WTC11 (cell line): Measurements from ENCODE around the gene MAPT. TPM values are rescaled to one million over a fixed set of nuclear protein-coding genes. Genes with fewer than 3 reads are reported as not detected.

Experiments used
- ATAC-seq: fragments of 200-7000 bp; cut with Tn5 transposase; 2 replicates; pipeline ENCODE4 v1.10.0; 2021; ENCODE audit warnings: mild to moderate bottlenecking, moderate library complexity
- CTCF ChIA-PET: fragments of 300-600 bp; sonication (Branson Sonifier 250); formaldehyde crosslinking; loops from one replicate; lab custom pipeline; 2021; ENCODE audit warnings: antibody characterized with exemption; lab: Charles Lee
- POLR2A ChIA-PET: fragments of 350-600 bp; sonication (Branson Sonifier 250); formaldehyde crosslinking; loops from one replicate; lab custom pipeline; 2021; ENCODE audit warnings: antibody characterized with exemption; lab: Charles Lee
- DNase-seq: peaks from one replicate; pipeline ENCODE4 v3.0.0; 2021; ENCODE audit warnings: low spot score
- H3K27ac Mint-ChIP-seq: 2 replicates; pipeline ENCODE4 v1.8.0; 2021; ENCODE audit warnings: mixed read lengths
- H3K27me3 Mint-ChIP-seq: 2 replicates; pipeline ENCODE4 v1.8.0; 2021; ENCODE audit warnings: low read depth, mild to moderate bottlenecking, moderate library complexity, mixed read lengths
- H3K36me3 Mint-ChIP-seq: 2 replicates; pipeline ENCODE4 v1.8.0; 2021; ENCODE audit warnings: mixed read lengths
- H3K4me1 Mint-ChIP-seq: 2 replicates; pipeline ENCODE4 v1.8.0; 2022; ENCODE audit warnings: mixed read lengths
- H3K4me3 Mint-ChIP-seq: 2 replicates; pipeline ENCODE4 v1.8.0; 2021; ENCODE audit warnings: mild to moderate bottlenecking, moderate library complexity, mixed read lengths
- H3K9me3 Mint-ChIP-seq: 2 replicates; pipeline ENCODE4 v1.8.0; 2021; ENCODE audit warnings: mixed read lengths
- CREB1 ChIP-seq: sonication (generic); formaldehyde crosslinking; IDR thresholded peaks from 2 replicates; pipeline ENCODE4 v1.8.0; 2023; ENCODE audit warnings: mild to moderate bottlenecking, missing genetic modification reagents
- CREM ChIP-seq: sonication (generic); formaldehyde crosslinking; IDR thresholded peaks from 2 replicates; pipeline ENCODE4 v1.8.1; 2022; ENCODE audit warnings: mild to moderate bottlenecking, missing genetic modification reagents, moderate library complexity
- FOXP1 ChIP-seq: sonication (generic); formaldehyde crosslinking; IDR thresholded peaks from 2 replicates; pipeline ENCODE4 v1.8.0; 2022; ENCODE audit warnings: missing genetic modification reagents, mild to moderate bottlenecking, moderate library complexity, borderline replicate concordance
- GABPB1 ChIP-seq: sonication (generic); formaldehyde crosslinking; IDR thresholded peaks from 2 replicates; pipeline ENCODE4 v1.8.1; 2023; ENCODE audit warnings: mild to moderate bottlenecking, missing genetic modification reagents
- GTF2I ChIP-seq: fragments of 250-450 bp; sonication (Bioruptor Pico); conservative IDR thresholded peaks from 2 replicates; pipeline ENCODE4 v1.4.0; 2021; ENCODE audit warnings: mild to moderate bottlenecking
- KAT7 ChIP-seq: sonication (generic); formaldehyde crosslinking; IDR thresholded peaks from 2 replicates; pipeline ENCODE4 v1.8.1; 2023; ENCODE audit warnings: missing genetic modification reagents, mild to moderate bottlenecking, borderline replicate concordance
- SMAD4 ChIP-seq: sonication (generic); formaldehyde crosslinking; IDR thresholded peaks from 2 replicates; pipeline ENCODE4 v1.8.0; 2022; ENCODE audit warnings: mild to moderate bottlenecking, missing genetic modification reagents
- TEAD4 ChIP-seq: sonication (generic); formaldehyde crosslinking; IDR thresholded peaks from 2 replicates; pipeline ENCODE4 v1.8.0; 2022; ENCODE audit warnings: mild to moderate bottlenecking, missing genetic modification reagents
- ZBTB21 ChIP-seq: sonication (generic); formaldehyde crosslinking; IDR thresholded peaks from 2 replicates; pipeline ENCODE4 v1.8.1; 2023; ENCODE audit warnings: mild to moderate bottlenecking, missing genetic modification reagents, borderline replicate concordance
- ZNF121 ChIP-seq: sonication (generic); formaldehyde crosslinking; IDR thresholded peaks from 2 replicates; pipeline ENCODE4 v1.8.0; 2023; ENCODE audit warnings: missing genetic modification reagents
- ZNF263 ChIP-seq: sonication (generic); formaldehyde crosslinking; IDR thresholded peaks from 2 replicates; pipeline ENCODE4 v1.8.1; 2022; ENCODE audit warnings: low read depth, mild to moderate bottlenecking, moderate library complexity, missing genetic modification reagents
- ZNF416 ChIP-seq: fragments of 250-450 bp; sonication (Bioruptor Pico); IDR thresholded peaks from 2 replicates; pipeline ENCODE4 v1.9.0; 2021; ENCODE audit warnings: mild to moderate bottlenecking, inconsistent platforms
- total RNA-seq: library from RNA; stranded (reverse); gene quantifications from 3 replicates; pipeline ENCODE4 v1.2.3, GENCODE V29; 2021
- TF ChIP-seq, protein P1 (sequence below): sonication (generic); formaldehyde crosslinking; IDR thresholded peaks from 2 replicates; pipeline ENCODE4 v1.8.0; 2022; ENCODE audit warnings: mild to moderate bottlenecking, missing genetic modification reagents
- TF ChIP-seq, protein P2 (sequence below): fragments of 250-450 bp; sonication (Bioruptor Pico); IDR thresholded peaks from 2 replicates; pipeline ENCODE4 v1.9.0; 2021; ENCODE audit warnings: mild to moderate bottlenecking
- TF ChIP-seq, protein P3 (sequence below): fragments of 250-450 bp; sonication (Bioruptor Pico); conservative IDR thresholded peaks from 2 replicates; pipeline ENCODE4 v1.9.0; 2021; ENCODE audit warnings: mild to moderate bottlenecking
- TF ChIP-seq, protein P4 (sequence below): sonication (generic); formaldehyde crosslinking; IDR thresholded peaks from 2 replicates; pipeline ENCODE4 v1.8.1; 2022; ENCODE audit warnings: mild to moderate bottlenecking, missing genetic modification reagents, moderate library complexity, borderline replicate concordance
- TF ChIP-seq, protein P5 (sequence below): fragments of 250-450 bp; sonication (Bioruptor Pico); IDR thresholded peaks from 2 replicates; pipeline ENCODE4 v1.8.0; 2021; ENCODE audit warnings: mild to moderate bottlenecking
- TF ChIP-seq, protein P6 (sequence below): sonication (generic); formaldehyde crosslinking; IDR thresholded peaks from 2 replicates; pipeline ENCODE4 v1.8.0; 2022; ENCODE audit warnings: mild to moderate bottlenecking, missing genetic modification reagents
- TF ChIP-seq, protein P7 (sequence below): sonication (generic); formaldehyde crosslinking; IDR thresholded peaks from 2 replicates; pipeline ENCODE4 v1.8.0; 2022; ENCODE audit warnings: mild to moderate bottlenecking, missing genetic modification reagents

Gene MAPT
- total RNA-seq, 1 experiment from 2014 or later, result 2.2 TPM

DNA sequence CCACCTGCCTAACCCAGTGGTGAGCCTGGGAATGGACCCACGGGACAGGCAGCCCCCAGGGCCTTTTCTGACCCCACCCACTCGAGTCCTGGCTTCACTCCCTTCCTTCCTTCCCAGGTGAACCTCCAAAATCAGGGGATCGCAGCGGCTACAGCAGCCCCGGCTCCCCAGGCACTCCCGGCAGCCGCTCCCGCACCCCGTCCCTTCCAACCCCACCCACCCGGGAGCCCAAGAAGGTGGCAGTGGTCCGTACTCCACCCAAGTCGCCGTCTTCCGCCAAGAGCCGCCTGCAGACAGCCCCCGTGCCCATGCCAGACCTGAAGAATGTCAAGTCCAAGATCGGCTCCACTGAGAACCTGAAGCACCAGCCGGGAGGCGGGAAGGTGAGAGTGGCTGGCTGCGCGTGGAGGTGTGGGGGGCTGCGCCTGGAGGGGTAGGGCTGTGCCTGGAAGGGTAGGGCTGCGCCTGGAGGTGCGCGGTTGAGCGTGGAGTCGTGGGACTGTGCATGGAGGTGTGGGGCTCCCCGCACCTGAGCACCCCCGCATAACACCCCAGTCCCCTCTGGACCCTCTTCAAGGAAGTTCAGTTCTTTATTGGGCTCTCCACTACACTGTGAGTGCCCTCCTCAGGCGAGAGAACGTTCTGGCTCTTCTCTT lies 102.1 kb downstream of the MAPT start:
- Mint-ChIP-seq H3K9me3 (no peaks in the 10 kb centered on the region), H3K36me3 (no peaks in the 10 kb centered on the region), H3K27me3 (no peaks in the 10 kb centered on the region), H3K4me1 (peaks cover 12% of the 10 kb centered on the region; the same call in 1 of the 2 replicates), H3K4me3 (no peak overlapping the region), H3K27ac (no peak overlapping the region)
- ATAC-seq (no peak), DNase-seq (no peak)
- TF ChIP-seq ZNF121 (CRISPR knock-in tag) (no peak), TEAD4 (CRISPR knock-in tag) (no peak), FOXP1 (no peak), KAT7 (CRISPR knock-in tag) (no peak)
- ChIA-PET CTCF (interaction anchor here (1.9 kb wide), 1 partner anchor 25 kb away, joined by 10 read pairs; no protein-coding TSS in a partner anchor), POLR2A (no interaction called here)

DNA sequence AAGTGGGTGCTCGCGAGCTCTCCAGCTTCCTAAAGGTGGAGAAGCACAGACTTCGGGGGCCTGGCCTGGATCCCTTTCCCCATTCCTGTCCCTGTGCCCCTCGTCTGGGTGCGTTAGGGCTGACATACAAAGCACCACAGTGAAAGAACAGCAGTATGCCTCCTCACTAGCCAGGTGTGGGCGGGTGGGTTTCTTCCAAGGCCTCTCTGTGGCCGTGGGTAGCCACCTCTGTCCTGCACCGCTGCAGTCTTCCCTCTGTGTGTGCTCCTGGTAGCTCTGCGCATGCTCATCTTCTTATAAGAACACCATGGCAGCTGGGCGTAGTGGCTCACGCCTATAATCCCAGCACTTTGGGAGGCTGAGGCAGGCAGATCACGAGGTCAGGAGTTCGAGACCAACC lies 102.8 kb downstream of the MAPT start:
- ChIA-PET CTCF (no interaction called here), POLR2A (no interaction called here)
- H3K27ac Mint-ChIP-seq, result no peak overlapping the region

DNA sequence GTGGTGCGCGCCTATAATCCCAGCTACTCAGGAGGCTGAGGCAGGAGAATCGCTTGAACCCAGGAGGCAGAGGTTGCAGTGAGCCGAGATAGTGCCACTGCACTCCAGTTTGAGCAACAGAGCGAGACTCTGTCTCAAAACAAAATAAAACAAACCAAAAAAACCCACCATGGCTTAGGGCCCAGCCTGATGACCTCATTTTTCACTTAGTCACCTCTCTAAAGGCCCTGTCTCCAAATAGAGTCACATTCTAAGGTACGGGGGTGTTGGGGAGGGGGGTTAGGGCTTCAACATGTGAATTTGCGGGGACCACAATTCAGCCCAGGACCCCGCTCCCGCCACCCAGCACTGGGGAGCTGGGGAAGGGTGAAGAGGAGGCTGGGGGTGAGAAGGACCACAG lies 103.3 kb downstream of the MAPT start:
- no peak overlapping the region for H3K4me3 Mint-ChIP-seq
- ChIA-PET CTCF (interaction anchor here (0.7 to 2.0 kb wide), 4 partner anchors 19 to 49 kb away, joined by 3 to 7 read pairs (median 3); no protein-coding TSS in a partner anchor), POLR2A (no interaction called here)
- H3K27ac Mint-ChIP-seq, result no peak overlapping the region
- ATAC-seq (no peak), DNase-seq (no peak)
- no peaks in the 10 kb centered on the region for H3K36me3 Mint-ChIP-seq
- H3K4me1 Mint-ChIP-seq, result peaks cover 12% of the 10 kb centered on the region; the same call in 1 of the 2 replicates
- no peaks in the 10 kb centered on the region for H3K27me3 Mint-ChIP-seq
- no peaks in the 10 kb centered on the region for H3K9me3 Mint-ChIP-seq
- TF ChIP-seq, protein P1, sequence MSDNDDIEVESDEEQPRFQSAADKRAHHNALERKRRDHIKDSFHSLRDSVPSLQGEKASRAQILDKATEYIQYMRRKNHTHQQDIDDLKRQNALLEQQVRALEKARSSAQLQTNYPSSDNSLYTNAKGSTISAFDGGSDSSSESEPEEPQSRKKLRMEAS (CRISPR knock-in tag), result no peak
- TF ChIP-seq, protein P2, sequence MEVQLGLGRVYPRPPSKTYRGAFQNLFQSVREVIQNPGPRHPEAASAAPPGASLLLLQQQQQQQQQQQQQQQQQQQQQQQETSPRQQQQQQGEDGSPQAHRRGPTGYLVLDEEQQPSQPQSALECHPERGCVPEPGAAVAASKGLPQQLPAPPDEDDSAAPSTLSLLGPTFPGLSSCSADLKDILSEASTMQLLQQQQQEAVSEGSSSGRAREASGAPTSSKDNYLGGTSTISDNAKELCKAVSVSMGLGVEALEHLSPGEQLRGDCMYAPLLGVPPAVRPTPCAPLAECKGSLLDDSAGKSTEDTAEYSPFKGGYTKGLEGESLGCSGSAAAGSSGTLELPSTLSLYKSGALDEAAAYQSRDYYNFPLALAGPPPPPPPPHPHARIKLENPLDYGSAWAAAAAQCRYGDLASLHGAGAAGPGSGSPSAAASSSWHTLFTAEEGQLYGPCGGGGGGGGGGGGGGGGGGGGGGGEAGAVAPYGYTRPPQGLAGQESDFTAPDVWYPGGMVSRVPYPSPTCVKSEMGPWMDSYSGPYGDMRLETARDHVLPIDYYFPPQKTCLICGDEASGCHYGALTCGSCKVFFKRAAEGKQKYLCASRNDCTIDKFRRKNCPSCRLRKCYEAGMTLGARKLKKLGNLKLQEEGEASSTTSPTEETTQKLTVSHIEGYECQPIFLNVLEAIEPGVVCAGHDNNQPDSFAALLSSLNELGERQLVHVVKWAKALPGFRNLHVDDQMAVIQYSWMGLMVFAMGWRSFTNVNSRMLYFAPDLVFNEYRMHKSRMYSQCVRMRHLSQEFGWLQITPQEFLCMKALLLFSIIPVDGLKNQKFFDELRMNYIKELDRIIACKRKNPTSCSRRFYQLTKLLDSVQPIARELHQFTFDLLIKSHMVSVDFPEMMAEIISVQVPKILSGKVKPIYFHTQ (CRISPR knock-in tag), result no peak
- TF ChIP-seq, protein P3, sequence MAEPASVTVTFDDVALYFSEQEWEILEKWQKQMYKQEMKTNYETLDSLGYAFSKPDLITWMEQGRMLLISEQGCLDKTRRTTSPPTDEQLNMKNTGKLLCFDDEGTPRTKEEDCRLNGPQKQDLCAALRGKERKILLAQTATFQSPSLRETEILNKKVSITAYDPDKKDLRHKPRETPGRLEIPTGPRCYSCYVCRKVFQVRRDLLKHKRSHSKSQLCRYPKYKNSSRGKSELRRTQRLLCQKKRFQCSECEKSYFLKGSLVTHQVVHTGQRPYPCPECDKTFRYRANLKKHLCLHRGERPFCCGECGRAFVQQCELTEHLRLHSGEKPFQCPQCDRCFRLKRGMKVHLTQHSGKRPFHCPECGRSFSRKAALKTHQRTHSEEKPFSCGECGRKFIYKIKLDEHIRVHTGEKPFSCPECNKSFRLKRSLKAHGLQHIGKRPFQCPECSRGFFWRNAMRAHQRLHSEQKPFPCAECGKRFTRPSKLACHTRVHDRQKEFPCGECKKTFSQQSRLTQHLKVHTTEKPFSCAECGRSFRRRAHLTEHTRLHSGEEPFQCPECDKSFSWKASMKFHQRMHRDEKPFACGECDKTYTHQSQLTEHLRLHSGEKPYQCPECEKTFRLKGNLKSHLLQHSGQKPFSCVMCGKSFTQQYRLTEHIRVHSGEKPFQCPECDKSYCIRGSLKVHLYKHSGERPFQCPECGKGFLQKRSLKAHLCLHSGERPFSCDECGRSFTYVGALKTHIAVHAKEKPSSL (CRISPR knock-in tag), result no peak
- TF ChIP-seq, protein P4, sequence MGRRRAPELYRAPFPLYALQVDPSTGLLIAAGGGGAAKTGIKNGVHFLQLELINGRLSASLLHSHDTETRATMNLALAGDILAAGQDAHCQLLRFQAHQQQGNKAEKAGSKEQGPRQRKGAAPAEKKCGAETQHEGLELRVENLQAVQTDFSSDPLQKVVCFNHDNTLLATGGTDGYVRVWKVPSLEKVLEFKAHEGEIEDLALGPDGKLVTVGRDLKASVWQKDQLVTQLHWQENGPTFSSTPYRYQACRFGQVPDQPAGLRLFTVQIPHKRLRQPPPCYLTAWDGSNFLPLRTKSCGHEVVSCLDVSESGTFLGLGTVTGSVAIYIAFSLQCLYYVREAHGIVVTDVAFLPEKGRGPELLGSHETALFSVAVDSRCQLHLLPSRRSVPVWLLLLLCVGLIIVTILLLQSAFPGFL (CRISPR knock-in tag), result no peak
- TF ChIP-seq CREM (CRISPR knock-in tag), result no peak

More for the DNA sequence above, 102.8 kb downstream of the MAPT start:
- Mint-ChIP-seq H3K4me3 (no peak overlapping the region), H3K9me3 (no peaks in the 10 kb centered on the region), H3K36me3 (no peaks in the 10 kb centered on the region), H3K4me1 (peaks cover 12% of the 10 kb centered on the region; the same call in 1 of the 2 replicates), H3K27me3 (no peaks in the 10 kb centered on the region)
- no peak for ATAC-seq
- DNase-seq, result no peak
- TF ChIP-seq, protein P5, sequence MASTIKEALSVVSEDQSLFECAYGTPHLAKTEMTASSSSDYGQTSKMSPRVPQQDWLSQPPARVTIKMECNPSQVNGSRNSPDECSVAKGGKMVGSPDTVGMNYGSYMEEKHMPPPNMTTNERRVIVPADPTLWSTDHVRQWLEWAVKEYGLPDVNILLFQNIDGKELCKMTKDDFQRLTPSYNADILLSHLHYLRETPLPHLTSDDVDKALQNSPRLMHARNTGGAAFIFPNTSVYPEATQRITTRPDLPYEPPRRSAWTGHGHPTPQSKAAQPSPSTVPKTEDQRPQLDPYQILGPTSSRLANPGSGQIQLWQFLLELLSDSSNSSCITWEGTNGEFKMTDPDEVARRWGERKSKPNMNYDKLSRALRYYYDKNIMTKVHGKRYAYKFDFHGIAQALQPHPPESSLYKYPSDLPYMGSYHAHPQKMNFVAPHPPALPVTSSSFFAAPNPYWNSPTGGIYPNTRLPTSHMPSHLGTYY (CRISPR knock-in tag), result no peak
- TF ChIP-seq, protein P6, sequence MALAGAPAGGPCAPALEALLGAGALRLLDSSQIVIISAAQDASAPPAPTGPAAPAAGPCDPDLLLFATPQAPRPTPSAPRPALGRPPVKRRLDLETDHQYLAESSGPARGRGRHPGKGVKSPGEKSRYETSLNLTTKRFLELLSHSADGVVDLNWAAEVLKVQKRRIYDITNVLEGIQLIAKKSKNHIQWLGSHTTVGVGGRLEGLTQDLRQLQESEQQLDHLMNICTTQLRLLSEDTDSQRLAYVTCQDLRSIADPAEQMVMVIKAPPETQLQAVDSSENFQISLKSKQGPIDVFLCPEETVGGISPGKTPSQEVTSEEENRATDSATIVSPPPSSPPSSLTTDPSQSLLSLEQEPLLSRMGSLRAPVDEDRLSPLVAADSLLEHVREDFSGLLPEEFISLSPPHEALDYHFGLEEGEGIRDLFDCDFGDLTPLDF (CRISPR knock-in tag), result no peak
- TF ChIP-seq, protein P7, sequence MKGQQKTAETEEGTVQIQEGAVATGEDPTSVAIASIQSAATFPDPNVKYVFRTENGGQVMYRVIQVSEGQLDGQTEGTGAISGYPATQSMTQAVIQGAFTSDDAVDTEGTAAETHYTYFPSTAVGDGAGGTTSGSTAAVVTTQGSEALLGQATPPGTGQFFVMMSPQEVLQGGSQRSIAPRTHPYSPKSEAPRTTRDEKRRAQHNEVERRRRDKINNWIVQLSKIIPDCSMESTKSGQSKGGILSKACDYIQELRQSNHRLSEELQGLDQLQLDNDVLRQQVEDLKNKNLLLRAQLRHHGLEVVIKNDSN (CRISPR knock-in tag), result no peak
- TF ChIP-seq GTF2I (CRISPR knock-in tag) (no peak), ZNF263 (CRISPR knock-in tag) (no peak), ZNF416 (CRISPR knock-in tag) (no peak), GABPB1 (no peak), ZBTB21 (no peak), CREB1 (no peak), SMAD4 (CRISPR knock-in tag) (no peak)
- TF ChIP-seq, protein P2 (CRISPR knock-in tag), result no peak
